ENCODE measurements around the gene NTN1.

NTN1 gene

GRCh38 chr17:9037736-9038135 lies 16.4 kb downstream of the NTN1 start:
- no peak for DNase-seq (ENCODE audit: low spot score)
- Mint-ChIP-seq H3K27ac (no peak overlapping the region), H3K4me1 (ENCODE audit: low read depth) (no peaks in the 10 kb centered on the region), H3K4me3 (no peak overlapping the region), H3K27me3 (ENCODE audit: low read depth) (peaks cover 11% of the 10 kb centered on the region), H3K36me3 (ENCODE audit: low read depth) (no peaks in the 10 kb centered on the region), H3K9me3 (no peaks in the 10 kb centered on the region)

- no peaks in the 10 kb centered on the region for H3K36me3 Mint-ChIP-seq (ENCODE audit: low read depth)
- H3K4me3 Mint-ChIP-seq, result no peak overlapping the region
- H3K9me3 Mint-ChIP-seq, result no peaks in the 10 kb centered on the region
- H3K27me3 Mint-ChIP-seq (ENCODE audit: low read depth), result peaks cover 11% of the 10 kb centered on the region
- no peak overlapping the region for H3K27ac Mint-ChIP-seq
- no peaks in the 10 kb centered on the region for H3K4me1 Mint-ChIP-seq (ENCODE audit: low read depth)
- no peak for DNase-seq (ENCODE audit: low spot score)
These were observed 17.1 kb downstream of the NTN1 start for GRCh38 chr17:9038380-9038779.

GRCh38 chr17:9044772-9045463 lies 23.6 kb downstream of the NTN1 start:
- H3K9me3 Mint-ChIP-seq, result no peaks in the 10 kb centered on the region
- H3K27ac Mint-ChIP-seq, result no peak overlapping the region
- H3K4me3 Mint-ChIP-seq, result no peak overlapping the region
- DNase-seq (ENCODE audit: low spot score), result no peak
- no peaks in the 10 kb centered on the region for H3K36me3 Mint-ChIP-seq (ENCODE audit: low read depth)
- H3K27me3 Mint-ChIP-seq (ENCODE audit: low read depth), result peaks cover 4% of the 10 kb centered on the region
- no peaks in the 10 kb centered on the region for H3K4me1 Mint-ChIP-seq (ENCODE audit: low read depth)

GRCh38 chr17:9050801-9051401 lies 29.6 kb downstream of the NTN1 start:
- no peaks in the 10 kb centered on the region for H3K4me1 Mint-ChIP-seq (ENCODE audit: low read depth)
- H3K27me3 Mint-ChIP-seq (ENCODE audit: low read depth), result no peaks in the 10 kb centered on the region
- H3K27ac Mint-ChIP-seq, result no peak overlapping the region
- no peaks in the 10 kb centered on the region for H3K9me3 Mint-ChIP-seq
- H3K36me3 Mint-ChIP-seq (ENCODE audit: low read depth), result no peaks in the 10 kb centered on the region
- DNase-seq (ENCODE audit: low spot score), result no peak
- H3K4me3 Mint-ChIP-seq, result no peak overlapping the region

- H3K4me3 Mint-ChIP-seq, result no peak overlapping the region
- no peak overlapping the region for H3K27ac Mint-ChIP-seq
- no peaks in the 10 kb centered on the region for H3K4me1 Mint-ChIP-seq (ENCODE audit: low read depth)
- no peak for DNase-seq (ENCODE audit: low spot score)
- no peaks in the 10 kb centered on the region for H3K9me3 Mint-ChIP-seq
- no peaks in the 10 kb centered on the region for H3K36me3 Mint-ChIP-seq (ENCODE audit: low read depth)
- no peaks in the 10 kb centered on the region for H3K27me3 Mint-ChIP-seq (ENCODE audit: low read depth)
These were observed 30.3 kb downstream of the NTN1 start for GRCh38 chr17:9051561-9051960.

- Mint-ChIP-seq H3K4me3 (no peak overlapping the region), H3K4me1 (ENCODE audit: low read depth) (no peaks in the 10 kb centered on the region), H3K27me3 (ENCODE audit: low read depth) (no peaks in the 10 kb centered on the region), H3K27ac (no peak overlapping the region), H3K36me3 (ENCODE audit: low read depth) (no peaks in the 10 kb centered on the region), H3K9me3 (no peaks in the 10 kb centered on the region)
- no peak for DNase-seq (ENCODE audit: low spot score)
These were observed 31.6 kb downstream of the NTN1 start for GRCh38 chr17:9052921-9053320.

GRCh38 chr17:9053406-9053805 lies 32.1 kb downstream of the NTN1 start:
- H3K9me3 Mint-ChIP-seq, result no peaks in the 10 kb centered on the region
- H3K36me3 Mint-ChIP-seq (ENCODE audit: low read depth), result no peaks in the 10 kb centered on the region
- H3K27ac Mint-ChIP-seq, result no peak overlapping the region
- H3K4me3 Mint-ChIP-seq, result no peak overlapping the region
- no peaks in the 10 kb centered on the region for H3K4me1 Mint-ChIP-seq (ENCODE audit: low read depth)
- no peaks in the 10 kb centered on the region for H3K27me3 Mint-ChIP-seq (ENCODE audit: low read depth)
- DNase-seq (ENCODE audit: low spot score), result no peak

- Mint-ChIP-seq H3K4me3 (no peak overlapping the region), H3K27me3 (ENCODE audit: low read depth) (no peaks in the 10 kb centered on the region), H3K4me1 (ENCODE audit: low read depth) (no peaks in the 10 kb centered on the region), H3K9me3 (no peaks in the 10 kb centered on the region), H3K27ac (no peak overlapping the region), H3K36me3 (ENCODE audit: low read depth) (no peaks in the 10 kb centered on the region)
- no peak for DNase-seq (ENCODE audit: low spot score)
These were observed 33.0 kb downstream of the NTN1 start for GRCh38 chr17:9054126-9054975.

GRCh38 chr17:9055281-9055680 lies 34.0 kb downstream of the NTN1 start:
- Mint-ChIP-seq H3K27ac (no peak overlapping the region), H3K9me3 (no peaks in the 10 kb centered on the region)

GRCh38 chr17:9056566-9056965 lies 35.3 kb downstream of the NTN1 start:
- Mint-ChIP-seq H3K27me3 (ENCODE audit: low read depth) (peaks cover 5% of the 10 kb centered on the region), H3K36me3 (ENCODE audit: low read depth) (no peaks in the 10 kb centered on the region), H3K27ac (no peak overlapping the region), H3K4me3 (no peak overlapping the region), H3K9me3 (no peaks in the 10 kb centered on the region), H3K4me1 (ENCODE audit: low read depth) (no peaks in the 10 kb centered on the region)
- DNase-seq (ENCODE audit: low spot score), result no peak

More at GRCh38 chr17:9055281-9055680, 34.0 kb downstream of the NTN1 start:
- H3K4me3 Mint-ChIP-seq, result no peak overlapping the region
- no peaks in the 10 kb centered on the region for H3K27me3 Mint-ChIP-seq (ENCODE audit: low read depth)
- no peak for DNase-seq (ENCODE audit: low spot score)
- no peaks in the 10 kb centered on the region for H3K36me3 Mint-ChIP-seq (ENCODE audit: low read depth)
- no peaks in the 10 kb centered on the region for H3K4me1 Mint-ChIP-seq (ENCODE audit: low read depth)

- H3K4me1 Mint-ChIP-seq (ENCODE audit: low read depth), result no peaks in the 10 kb centered on the region
- peaks cover 5% of the 10 kb centered on the region for H3K27me3 Mint-ChIP-seq (ENCODE audit: low read depth)
- H3K36me3 Mint-ChIP-seq (ENCODE audit: low read depth), result no peaks in the 10 kb centered on the region
- no peak for DNase-seq (ENCODE audit: low spot score)
- H3K9me3 Mint-ChIP-seq, result no peaks in the 10 kb centered on the region
- no peak overlapping the region for H3K4me3 Mint-ChIP-seq
- no peak overlapping the region for H3K27ac Mint-ChIP-seq
These were observed 36.0 kb downstream of the NTN1 start for GRCh38 chr17:9057310-9057709.

- no peaks in the 10 kb centered on the region for H3K4me1 Mint-ChIP-seq (ENCODE audit: low read depth)
- H3K9me3 Mint-ChIP-seq, result no peaks in the 10 kb centered on the region
- no peaks in the 10 kb centered on the region for H3K36me3 Mint-ChIP-seq (ENCODE audit: low read depth)
- no peak overlapping the region for H3K27ac Mint-ChIP-seq
- DNase-seq (ENCODE audit: low spot score), result no peak
- peaks cover 5% of the 10 kb centered on the region for H3K27me3 Mint-ChIP-seq (ENCODE audit: low read depth)
- no peak overlapping the region for H3K4me3 Mint-ChIP-seq
These were observed 41.1 kb downstream of the NTN1 start for GRCh38 chr17:9062399-9062902.

GRCh38 chr17:9064311-9064834 lies 43.1 kb downstream of the NTN1 start:
- Mint-ChIP-seq H3K4me1 (ENCODE audit: low read depth) (no peaks in the 10 kb centered on the region), H3K27me3 (ENCODE audit: low read depth) (peaks cover 5% of the 10 kb centered on the region), H3K27ac (no peak overlapping the region), H3K4me3 (no peak overlapping the region), H3K36me3 (ENCODE audit: low read depth) (no peaks in the 10 kb centered on the region), H3K9me3 (no peaks in the 10 kb centered on the region)
- no peak for DNase-seq (ENCODE audit: low spot score)

GRCh38 chr17:9071016-9071415 lies 49.7 kb downstream of the NTN1 start:
- no peaks in the 10 kb centered on the region for H3K4me1 Mint-ChIP-seq (ENCODE audit: low read depth)
- DNase-seq (ENCODE audit: low spot score), result no peak
- no peak overlapping the region for H3K4me3 Mint-ChIP-seq
- H3K27ac Mint-ChIP-seq, result no peak overlapping the region
- no peaks in the 10 kb centered on the region for H3K27me3 Mint-ChIP-seq (ENCODE audit: low read depth)
- H3K36me3 Mint-ChIP-seq (ENCODE audit: low read depth), result no peaks in the 10 kb centered on the region
- H3K9me3 Mint-ChIP-seq, result no peaks in the 10 kb centered on the region
